ENCODE results near the gene RBM20.

DNA sequence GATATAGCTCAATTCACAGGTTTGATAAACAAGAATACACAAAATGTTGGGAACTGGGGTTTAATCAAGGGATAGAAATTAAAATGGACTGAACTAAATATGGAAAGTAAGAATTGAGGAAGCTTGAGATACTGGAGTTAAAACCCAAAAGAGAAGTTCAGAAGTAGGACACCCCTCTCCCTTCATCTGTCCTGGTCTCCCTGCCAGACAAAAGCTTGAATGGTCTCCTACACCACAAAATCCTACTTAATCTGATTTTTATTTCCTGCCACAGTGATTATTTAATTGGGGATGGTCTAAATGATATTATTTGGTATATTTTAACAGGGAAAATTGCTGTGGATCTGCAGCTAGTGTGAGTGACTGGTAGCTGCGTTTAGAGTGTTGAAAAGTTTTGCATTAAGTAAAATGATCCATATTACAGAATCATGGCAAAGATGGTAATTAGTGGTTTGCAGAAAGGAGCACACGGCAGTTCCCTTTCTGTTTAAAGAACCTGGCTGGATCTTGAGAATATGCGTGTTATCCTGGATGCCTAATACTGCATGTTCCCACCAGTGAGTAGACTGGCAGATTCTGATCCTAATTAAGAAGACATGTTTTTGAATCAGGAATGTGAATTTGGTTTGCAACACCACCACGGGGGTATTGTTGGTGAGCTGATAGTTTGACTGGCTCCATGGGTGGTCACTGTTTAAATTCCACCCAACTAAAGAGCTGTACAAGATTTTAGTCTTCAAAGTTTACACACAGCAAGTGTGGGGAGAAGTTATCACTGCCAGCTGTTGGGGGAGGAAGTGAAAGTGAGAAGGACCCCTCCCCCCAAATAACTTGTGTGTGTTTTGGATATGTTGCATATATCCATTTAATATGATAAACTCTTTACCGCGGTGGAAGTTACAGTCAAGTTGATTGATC lies 5.5 kb downstream of the RBM20 start:
- TF ChIP-seq CHD4 (IDR thresholded peaks at IDR 0.05; ENCODE audit: borderline replicate concordance) (no peak), KDM5A (IDR thresholded peaks at IDR 0.05) (no peak)
- TF ChIP-seq, protein P1, sequence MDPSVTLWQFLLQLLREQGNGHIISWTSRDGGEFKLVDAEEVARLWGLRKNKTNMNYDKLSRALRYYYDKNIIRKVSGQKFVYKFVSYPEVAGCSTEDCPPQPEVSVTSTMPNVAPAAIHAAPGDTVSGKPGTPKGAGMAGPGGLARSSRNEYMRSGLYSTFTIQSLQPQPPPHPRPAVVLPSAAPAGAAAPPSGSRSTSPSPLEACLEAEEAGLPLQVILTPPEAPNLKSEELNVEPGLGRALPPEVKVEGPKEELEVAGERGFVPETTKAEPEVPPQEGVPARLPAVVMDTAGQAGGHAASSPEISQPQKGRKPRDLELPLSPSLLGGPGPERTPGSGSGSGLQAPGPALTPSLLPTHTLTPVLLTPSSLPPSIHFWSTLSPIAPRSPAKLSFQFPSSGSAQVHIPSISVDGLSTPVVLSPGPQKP (IDR thresholded peaks at IDR 0.05; ENCODE audit: low read depth, low read length), result no peak
- TF ChIP-seq, protein P2, sequence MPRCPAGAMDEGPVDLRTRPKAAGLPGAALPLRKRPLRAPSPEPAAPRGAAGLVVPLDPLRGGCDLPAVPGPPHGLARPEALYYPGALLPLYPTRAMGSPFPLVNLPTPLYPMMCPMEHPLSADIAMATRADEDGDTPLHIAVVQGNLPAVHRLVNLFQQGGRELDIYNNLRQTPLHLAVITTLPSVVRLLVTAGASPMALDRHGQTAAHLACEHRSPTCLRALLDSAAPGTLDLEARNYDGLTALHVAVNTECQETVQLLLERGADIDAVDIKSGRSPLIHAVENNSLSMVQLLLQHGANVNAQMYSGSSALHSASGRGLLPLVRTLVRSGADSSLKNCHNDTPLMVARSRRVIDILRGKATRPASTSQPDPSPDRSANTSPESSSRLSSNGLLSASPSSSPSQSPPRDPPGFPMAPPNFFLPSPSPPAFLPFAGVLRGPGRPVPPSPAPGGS (IDR thresholded peaks at IDR 0.05), result no peak
- TF ChIP-seq, protein P3, sequence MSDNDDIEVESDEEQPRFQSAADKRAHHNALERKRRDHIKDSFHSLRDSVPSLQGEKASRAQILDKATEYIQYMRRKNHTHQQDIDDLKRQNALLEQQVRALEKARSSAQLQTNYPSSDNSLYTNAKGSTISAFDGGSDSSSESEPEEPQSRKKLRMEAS (IDR thresholded peaks at IDR 0.05), result no peak

Measured in A549 (cell line).